Vagina (tissue), 2 donors: ENCODE results near the gene PLCB2.

Experiments
- POLR2A ChIP-seq, 2 donors: fragments of 450-650 bp; IDR thresholded peaks; one replicate each; pipeline ENCODE4 v1.6.1; 2017; ENCODE audit warnings: antibody characterized with exemption in 2 of 2, mild to moderate bottlenecking in 2 of 2, moderate library complexity in 2 of 2
- TF ChIP-seq, protein P1 (sequence below), 3 experiments: fragments of 450-650 bp in 2 of 3; fragments of 200-600 bp in 1 of 3; sonication (generic) in 1 of 3; IDR thresholded peaks; one replicate each; pipeline ENCODE4 v1.5.1; 2017 to 2019; ENCODE audit warnings: antibody characterized with exemption in 3 of 3, mild to moderate bottlenecking in 2 of 3, moderate library complexity in 2 of 3

DNA sequence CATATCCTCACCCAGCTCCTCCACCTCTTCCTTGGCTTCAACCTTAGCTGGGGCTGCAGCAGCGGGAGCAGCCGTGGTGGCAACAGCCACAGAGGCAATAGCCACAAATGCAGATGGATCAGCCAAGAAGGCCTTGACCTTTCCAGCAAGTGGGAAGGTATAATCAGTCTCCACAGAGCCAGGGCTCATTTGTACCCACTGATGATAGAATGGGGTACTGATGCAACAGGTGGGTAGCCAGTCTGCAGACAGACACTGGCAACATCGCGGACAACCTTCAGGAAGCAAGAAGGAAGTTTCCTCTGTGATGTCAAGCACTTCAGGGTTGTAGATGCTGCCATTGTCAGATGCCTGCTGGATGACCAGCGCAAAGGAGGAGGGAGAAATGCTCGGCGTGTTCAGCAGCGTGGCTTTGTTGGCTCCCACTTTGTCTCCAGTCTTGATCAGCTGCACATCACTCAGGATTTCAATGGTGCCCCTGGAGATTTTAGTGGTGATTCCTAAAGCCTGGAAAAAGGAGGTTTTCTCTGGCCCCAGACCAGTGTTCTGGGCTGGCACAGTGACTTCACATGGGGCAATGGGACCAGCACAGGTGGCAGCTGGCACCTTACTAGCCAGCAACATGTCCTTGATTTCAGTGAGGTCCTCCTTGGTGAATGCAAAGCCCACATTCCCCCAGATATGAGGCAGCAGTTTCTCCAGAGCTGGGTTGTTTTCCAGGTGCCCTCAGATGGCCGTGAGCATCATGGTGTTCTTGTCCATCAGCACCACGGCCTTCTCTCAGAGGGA, 4.8 kb upstream of the PLCB2 start:
- TF ChIP-seq, protein P1, sequence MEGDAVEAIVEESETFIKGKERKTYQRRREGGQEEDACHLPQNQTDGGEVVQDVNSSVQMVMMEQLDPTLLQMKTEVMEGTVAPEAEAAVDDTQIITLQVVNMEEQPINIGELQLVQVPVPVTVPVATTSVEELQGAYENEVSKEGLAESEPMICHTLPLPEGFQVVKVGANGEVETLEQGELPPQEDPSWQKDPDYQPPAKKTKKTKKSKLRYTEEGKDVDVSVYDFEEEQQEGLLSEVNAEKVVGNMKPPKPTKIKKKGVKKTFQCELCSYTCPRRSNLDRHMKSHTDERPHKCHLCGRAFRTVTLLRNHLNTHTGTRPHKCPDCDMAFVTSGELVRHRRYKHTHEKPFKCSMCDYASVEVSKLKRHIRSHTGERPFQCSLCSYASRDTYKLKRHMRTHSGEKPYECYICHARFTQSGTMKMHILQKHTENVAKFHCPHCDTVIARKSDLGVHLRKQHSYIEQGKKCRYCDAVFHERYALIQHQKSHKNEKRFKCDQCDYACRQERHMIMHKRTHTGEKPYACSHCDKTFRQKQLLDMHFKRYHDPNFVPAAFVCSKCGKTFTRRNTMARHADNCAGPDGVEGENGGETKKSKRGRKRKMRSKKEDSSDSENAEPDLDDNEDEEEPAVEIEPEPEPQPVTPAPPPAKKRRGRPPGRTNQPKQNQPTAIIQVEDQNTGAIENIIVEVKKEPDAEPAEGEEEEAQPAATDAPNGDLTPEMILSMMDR (IDR thresholded peaks at IDR 0.05): no peak
- TF ChIP-seq POLR2A (IDR thresholded peaks at IDR 0.05): no peak
